Lower lobe of right lung (tissue), 2 donors: ENCODE results near the gene RGR. TPM values are rescaled to one million over a fixed set of nuclear protein-coding genes. Genes with fewer than 3 reads are reported as not detected.

Experiments
- ATAC-seq, 2 donors: fragments of 200-7000 bp; cut with Tn5 transposase; one replicate each; pipeline ENCODE4 v1.9.1; 2020 to 2022; ENCODE audit warnings: mild to moderate bottlenecking in 2 of 2, moderate library complexity in 2 of 2
- DNase-seq: peaks from one replicate; pipeline ENCODE4 v3.0.0-alpha.2; 2020
- H3K27ac ChIP-seq: fragments of 200-600 bp; one replicate; pipeline ENCODE4 v1.8.0; 2022
- H3K27me3 ChIP-seq: fragments of 200-600 bp; one replicate; pipeline ENCODE4 v1.8.0; 2022; ENCODE audit warnings: low read depth
- H3K36me3 ChIP-seq: fragments of 200-600 bp; one replicate; pipeline ENCODE4 v1.8.0; 2022; ENCODE audit warnings: mild to moderate bottlenecking
- H3K4me1 ChIP-seq: fragments of 200-600 bp; one replicate; pipeline ENCODE4 v1.8.0; 2022
- H3K4me3 ChIP-seq: fragments of 200-600 bp; one replicate; pipeline ENCODE4 v1.8.0; 2022; ENCODE audit warnings: mild to moderate bottlenecking
- H3K9me3 ChIP-seq: fragments of 200-600 bp; one replicate; pipeline ENCODE4 v1.8.0; 2022
- intact Hi-C: fragments of 100-400 bp; cut with DNase I; formaldehyde crosslinking; loops from one replicate; pipeline ENCODE4 v1.11.0; 2022
- total RNA-seq: library from RNA; stranded (reverse); fragmentation: NEBNext Ultra II Directional; extraction: Animal tissue kit (Norgen Biotek cat#: 25700); gene quantifications from one replicate; pipeline ENCODE4 v1.2.1, GENCODE V29; 2021
- TF ChIP-seq, protein P1 (sequence below): fragments of 200-600 bp; IDR thresholded peaks from one replicate; pipeline ENCODE4 v1.8.0; 2022; ENCODE audit warnings: antibody characterized with exemption, mild to moderate bottlenecking
- donor health status: DM: no; HTN: yes; CAD: no; lungs with severe emphysema.

RGR gene
- total RNA-seq, 1 donor from 2014 or later = not detected

DNA sequence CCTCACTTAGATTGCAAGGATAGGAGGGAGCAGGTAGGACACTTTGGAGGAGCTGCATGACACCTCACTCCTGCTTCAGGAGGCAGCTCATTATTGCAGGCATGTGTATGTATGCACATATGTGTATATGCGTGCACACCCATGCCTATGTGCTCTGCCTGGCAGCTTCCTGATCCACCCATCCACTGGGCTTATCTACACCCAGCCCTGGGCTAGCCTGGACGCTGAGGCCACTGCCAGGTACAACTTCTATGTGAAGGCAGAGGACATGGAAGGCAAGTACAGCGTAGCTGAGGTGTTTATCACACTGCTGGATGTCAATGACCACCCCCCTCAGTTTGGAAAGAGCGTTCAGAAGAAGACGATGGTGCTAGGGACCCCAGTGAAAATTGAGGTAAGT lies 32.8 kb upstream of the RGR start:
- H3K27ac ChIP-seq = no peak overlapping the region
- TF ChIP-seq, protein P1, sequence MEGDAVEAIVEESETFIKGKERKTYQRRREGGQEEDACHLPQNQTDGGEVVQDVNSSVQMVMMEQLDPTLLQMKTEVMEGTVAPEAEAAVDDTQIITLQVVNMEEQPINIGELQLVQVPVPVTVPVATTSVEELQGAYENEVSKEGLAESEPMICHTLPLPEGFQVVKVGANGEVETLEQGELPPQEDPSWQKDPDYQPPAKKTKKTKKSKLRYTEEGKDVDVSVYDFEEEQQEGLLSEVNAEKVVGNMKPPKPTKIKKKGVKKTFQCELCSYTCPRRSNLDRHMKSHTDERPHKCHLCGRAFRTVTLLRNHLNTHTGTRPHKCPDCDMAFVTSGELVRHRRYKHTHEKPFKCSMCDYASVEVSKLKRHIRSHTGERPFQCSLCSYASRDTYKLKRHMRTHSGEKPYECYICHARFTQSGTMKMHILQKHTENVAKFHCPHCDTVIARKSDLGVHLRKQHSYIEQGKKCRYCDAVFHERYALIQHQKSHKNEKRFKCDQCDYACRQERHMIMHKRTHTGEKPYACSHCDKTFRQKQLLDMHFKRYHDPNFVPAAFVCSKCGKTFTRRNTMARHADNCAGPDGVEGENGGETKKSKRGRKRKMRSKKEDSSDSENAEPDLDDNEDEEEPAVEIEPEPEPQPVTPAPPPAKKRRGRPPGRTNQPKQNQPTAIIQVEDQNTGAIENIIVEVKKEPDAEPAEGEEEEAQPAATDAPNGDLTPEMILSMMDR = no peak
- DNase-seq (no peak), ATAC-seq (no peak)
- H3K4me1 ChIP-seq = no peaks in the 10 kb centered on the region
- no peaks in the 10 kb centered on the region for H3K36me3 ChIP-seq
- no peaks in the 10 kb centered on the region for H3K9me3 ChIP-seq
- intact Hi-C loops = no loop called here
- no peaks in the 10 kb centered on the region for H3K27me3 ChIP-seq
- H3K4me3 ChIP-seq = no peak overlapping the region

DNA sequence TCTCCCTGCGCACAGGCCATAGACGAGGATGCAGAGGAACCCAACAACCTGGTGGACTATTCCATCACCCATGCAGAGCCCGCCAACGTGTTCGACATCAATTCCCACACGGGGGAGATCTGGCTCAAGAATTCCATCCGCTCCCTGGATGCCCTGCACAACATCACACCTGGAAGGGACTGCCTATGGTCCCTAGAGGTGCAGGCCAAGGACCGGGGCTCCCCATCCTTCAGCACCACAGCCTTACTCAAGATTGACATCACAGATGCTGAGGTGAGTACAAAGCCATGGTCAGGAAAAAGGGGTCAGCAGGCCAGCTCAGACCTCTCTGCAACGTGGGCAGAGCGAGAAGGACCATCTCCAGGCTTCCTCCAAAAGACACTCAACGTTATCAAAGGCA lies 31.8 kb upstream of the RGR start:
- H3K27me3 ChIP-seq = no peaks in the 10 kb centered on the region
- TF ChIP-seq, protein P1 = no peak
- no peak overlapping the region for H3K4me3 ChIP-seq
- no peaks in the 10 kb centered on the region for H3K36me3 ChIP-seq
- H3K9me3 ChIP-seq = no peaks in the 10 kb centered on the region
- DNase-seq (no peak), ATAC-seq (no peak)
- H3K4me1 ChIP-seq = no peaks in the 10 kb centered on the region
- H3K27ac ChIP-seq = no peak overlapping the region
- intact Hi-C loops = no loop called here

DNA sequence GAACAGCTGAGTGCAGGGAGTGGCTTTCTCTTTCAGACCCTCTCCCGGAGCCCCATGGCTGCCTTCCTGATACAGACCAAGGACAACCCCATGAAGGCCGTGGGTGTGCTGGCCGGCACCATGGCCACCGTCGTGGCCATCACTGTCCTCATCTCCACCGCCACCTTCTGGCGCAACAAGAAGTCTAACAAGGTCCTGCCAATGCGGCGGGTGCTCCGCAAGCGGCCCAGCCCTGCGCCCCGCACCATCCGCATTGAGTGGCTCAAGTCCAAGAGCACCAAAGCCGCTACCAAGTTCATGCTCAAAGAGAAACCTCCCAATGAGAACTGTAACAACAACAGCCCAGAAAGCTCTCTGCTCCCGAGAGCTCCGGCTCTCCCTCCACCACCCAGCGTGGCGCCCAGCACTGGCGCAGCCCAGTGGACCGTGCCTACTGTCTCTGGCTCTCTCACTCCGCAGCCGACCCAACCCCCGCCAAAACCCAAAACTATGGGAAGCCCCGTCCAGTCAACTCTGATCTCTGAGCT lies 30.7 kb upstream of the RGR start:
- H3K4me3 ChIP-seq = no peak overlapping the region
- TF ChIP-seq, protein P1 = no peak
- no peak for DNase-seq
- peak in 1 of 2 donors; percentile 19 for ATAC-seq
- H3K27ac ChIP-seq = no peak overlapping the region
- H3K36me3 ChIP-seq = no peaks in the 10 kb centered on the region
- no peaks in the 10 kb centered on the region for H3K4me1 ChIP-seq
- intact Hi-C loops = no loop called here
- H3K9me3 ChIP-seq = no peaks in the 10 kb centered on the region
- H3K27me3 ChIP-seq = no peaks in the 10 kb centered on the region

DNA sequence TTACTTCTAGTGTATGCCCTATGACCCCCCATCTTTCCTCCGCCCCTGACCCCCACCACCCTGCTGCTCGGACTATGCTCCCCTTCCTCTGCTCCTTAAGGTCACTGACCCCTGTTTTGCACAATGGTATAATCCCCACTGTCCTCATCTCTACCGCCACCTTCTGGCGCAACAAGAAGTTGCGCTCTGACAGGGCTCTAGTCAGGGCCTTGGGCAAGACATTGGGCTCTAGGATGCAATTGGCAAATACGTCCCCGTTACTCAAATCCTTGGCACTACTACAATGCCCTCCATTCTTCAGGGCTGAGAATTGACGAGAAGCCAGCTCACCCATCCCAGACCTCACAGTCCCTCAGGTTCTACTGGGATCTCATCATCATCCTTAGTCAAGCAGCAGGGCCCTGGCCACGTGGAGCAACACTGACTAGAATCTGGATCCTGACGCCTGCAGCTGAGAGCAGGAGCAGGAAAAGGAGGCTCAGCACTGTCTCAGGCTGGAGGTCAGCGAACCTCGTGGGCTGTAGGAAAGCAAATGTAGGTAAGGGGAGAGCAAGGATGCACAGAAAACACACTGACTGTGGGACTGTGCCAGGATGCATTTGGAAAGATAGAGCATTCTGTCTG lies 30.1 kb upstream of the RGR start:
- ATAC-seq = peak in 1 of 2 donors; percentile 37
- H3K4me3 ChIP-seq = no peak overlapping the region
- no peaks in the 10 kb centered on the region for H3K27me3 ChIP-seq
- H3K9me3 ChIP-seq = no peaks in the 10 kb centered on the region
- no peak overlapping the region for H3K27ac ChIP-seq
- no peak for DNase-seq
- H3K4me1 ChIP-seq = no peaks in the 10 kb centered on the region
- H3K36me3 ChIP-seq = no peaks in the 10 kb centered on the region
- TF ChIP-seq, protein P1 = peak; percentile 23
- intact Hi-C loops = no loop called here

DNA sequence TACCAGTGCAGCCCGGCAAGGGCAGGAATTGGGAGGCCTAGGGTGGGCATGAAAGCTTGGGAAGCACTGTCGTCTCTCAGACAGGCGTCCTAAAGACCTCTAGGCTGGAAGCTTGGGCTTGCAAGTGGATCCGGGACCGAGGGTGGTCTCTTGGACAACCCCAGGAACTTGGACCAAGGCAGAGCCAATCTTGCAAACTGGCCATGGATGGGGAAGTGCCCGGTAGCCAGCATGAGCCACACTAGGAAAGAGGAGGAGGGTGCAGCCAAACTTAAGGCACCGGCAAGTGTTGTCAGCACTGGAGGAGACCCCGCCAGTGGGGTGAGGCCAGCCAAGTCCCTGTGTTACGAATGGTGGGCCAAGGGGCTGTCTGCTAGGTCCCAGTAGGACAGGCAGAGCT lies 28.0 kb upstream of the RGR start:
- intact Hi-C loops = no loop called here
- Histone ChIP-seq H3K36me3 (no peaks in the 10 kb centered on the region), H3K4me1 (no peaks in the 10 kb centered on the region), H3K9me3 (no peaks in the 10 kb centered on the region), H3K27me3 (no peaks in the 10 kb centered on the region), H3K4me3 (no peak overlapping the region), H3K27ac (no peak overlapping the region)
- DNase-seq = no peak
- no peak for ATAC-seq
- TF ChIP-seq, protein P1 = no peak
